Measurements from ENCODE around the gene PLCD4.

Gene PLCD4

DNA sequence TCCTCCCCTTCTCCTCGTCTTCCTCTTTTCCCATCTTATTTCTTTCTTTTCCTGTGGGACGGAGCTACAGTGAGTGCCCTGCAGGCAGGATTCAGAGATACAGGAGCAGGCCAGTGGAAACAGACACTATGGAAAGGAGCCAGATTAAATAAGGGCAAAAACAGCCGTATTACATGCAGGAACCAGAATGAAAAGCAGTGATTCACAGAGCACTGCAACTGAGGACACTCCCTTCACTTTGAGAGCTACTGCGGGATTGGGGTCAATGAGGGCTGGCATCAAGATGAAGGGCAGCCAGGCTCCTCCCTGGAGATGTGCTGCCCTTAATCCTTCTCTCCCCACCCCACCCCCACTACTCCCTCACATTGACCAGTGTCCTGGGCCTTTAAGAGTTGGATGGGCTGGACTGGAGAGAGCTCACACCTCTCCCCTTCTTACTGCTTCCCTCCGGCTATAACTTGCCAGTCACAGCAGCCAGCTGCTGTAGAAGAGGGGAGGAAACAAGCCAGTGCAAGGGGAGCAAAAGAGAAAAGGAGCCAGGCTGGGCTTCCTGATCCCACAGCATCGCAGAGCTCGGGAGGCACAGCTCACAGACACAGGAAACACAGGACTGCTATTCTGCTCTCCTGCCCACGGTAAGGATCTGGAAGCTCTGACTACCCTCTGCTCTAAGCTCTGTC, at the start of gene PLCD4:
PLCD4 (plus strand) TSS at position 464 of the 680 bp plus-strand sequence. CDS start 7,841 bp downstream, outside the sequence.
- DNase-seq = no peak

DNA sequence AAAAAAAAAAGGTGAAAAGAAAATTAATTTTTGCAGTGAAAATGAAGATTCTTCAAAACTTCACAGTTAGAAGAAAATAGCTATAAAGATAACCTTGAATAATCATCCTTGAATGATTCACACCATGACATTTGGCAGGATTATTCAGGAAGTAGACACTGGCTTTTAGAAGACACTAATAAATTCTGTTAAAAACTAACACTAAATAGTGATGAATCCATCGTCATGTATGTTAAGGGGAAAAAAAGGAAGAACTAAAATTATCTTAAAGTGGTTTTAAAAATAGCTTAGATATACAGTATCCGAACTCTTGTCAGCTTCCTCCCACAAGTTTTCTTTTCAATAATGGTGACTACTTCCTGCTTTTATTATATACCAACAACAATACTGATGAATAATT, 49.8 kb upstream of the PLCD4 start:
- no peak for DNase-seq

DNA sequence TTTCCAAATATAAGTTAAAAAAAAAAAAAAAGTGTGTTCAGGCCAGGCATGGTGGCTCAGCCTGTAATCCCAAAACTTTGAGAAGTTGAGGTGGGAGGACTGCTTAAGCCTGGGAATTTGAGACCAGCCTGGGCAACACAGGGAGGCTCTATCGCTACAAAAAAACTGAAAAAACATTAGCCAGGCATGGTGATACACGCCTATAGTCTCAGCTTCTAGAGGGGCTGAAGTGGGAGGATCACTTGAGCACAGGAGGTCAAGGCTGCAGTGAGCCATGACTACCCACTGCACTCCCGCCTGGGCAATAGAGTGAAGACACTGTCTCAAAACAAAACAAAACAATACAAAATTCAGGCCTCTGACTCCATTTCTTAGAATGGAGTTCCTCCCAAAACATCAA, 48.7 kb upstream of the PLCD4 start:
- DNase-seq = no peak

DNA sequence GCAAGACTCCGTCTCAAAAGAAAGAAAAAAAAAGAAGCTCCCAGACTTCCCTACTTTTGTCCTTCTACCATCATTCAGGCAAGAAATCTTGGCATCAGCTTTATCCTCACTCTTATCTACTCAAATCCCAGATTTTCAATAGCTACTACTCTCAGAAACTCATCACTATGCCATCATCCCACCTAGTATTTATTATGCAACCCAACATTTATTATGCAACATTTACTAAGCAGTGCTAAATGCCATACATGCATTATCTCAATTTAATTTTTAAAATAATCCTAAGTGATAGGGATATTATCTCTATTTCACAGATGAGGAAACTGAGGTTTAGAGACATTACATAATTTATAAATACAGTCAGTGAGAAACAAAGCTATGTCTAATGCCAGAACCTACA, 43.6 kb upstream of the PLCD4 start:
- DNase-seq = no peak

DNA sequence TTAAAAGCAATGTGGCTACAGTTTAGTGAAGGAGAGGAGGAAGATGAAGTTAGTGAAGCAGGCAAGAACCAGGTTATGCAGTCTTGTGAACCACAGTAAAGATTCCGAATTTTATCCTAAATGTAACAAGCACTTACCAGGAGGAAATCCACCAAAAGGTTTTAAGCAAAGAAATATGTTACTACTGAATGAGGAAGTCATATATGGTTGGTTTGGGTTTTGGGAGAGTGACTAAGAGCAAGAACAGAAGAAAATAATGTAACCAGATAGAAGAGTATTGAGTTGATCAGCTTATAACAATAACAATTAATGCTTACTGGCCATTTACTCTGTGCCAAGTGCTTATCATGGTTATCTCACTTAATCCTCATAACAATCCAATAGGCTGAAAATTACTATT, 41.4 kb upstream of the PLCD4 start:
- no peak for DNase-seq

DNA sequence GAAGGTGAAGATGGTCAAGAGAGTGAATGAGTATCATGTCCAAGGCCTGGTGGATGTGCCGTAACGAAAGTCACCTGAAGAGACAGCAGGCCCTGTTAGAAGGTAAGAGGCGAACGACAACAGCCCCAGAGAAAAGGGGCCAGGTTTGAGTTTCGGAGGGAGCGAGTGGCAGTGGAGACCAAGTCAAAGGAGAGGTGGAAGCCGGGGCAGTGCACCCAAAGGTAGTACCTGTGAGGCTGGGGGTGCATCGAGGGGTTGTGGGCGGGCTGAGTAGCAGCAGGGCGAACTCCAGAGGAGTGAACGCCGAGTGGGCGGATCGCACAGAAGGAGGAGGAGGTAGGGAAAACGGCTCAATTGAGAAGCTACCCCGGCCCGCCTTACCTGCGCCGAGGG, 39.9 kb upstream of the PLCD4 start:
- peak; percentile 77 for DNase-seq

DNA sequence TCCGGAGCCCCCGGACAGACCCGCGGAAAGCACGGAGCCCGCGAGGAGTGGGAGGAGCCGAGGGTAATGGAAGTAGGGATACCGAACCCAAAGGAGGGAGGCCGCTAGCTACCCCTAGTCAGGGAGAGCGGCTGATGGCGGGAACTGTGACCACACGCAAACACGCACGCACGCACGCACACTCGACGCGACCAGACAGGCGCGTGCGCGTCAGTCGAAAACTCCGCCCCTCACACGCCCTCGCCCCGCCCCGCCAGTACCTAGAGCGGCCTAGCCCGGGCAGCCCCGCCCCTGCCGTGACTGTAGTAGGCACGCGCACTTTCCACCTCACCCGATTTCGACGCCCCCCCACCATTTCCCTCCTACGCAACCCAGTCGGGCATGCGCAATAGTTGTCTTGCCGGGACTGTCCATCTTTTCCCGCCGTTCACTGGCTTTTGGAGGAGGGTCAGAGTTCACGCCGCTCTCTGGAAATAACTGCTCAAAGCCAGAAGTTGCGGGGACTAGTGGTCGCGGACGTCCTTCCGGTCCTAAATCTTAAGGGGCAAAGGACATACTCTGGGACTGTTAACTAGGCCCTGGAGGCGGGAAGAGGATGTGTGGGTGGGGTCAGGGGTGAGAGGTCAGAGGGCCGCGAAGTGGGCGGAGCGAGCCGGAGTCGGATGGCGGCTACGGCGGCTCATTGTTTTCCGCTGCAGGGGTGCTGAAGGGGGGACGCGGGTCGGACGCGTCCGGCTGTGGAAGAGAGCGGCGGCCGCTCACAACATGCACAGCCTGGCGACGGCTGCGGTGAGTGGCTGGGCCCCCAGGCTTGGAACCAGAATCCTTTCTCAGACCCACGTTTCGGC, 39.3 kb upstream of the PLCD4 start, which contains the start of the genes CNOT9 and USP37:
CNOT9 (plus strand) TSS at position 650 of the 848 bp plus-strand sequence; CDS start at position 766, 116 bp downstream.
USP37 (minus strand) TSS at position 162 of the 848 bp plus-strand sequence. CDS start 9,698 bp downstream, outside the sequence.
- peak; percentile 99 for DNase-seq

DNA sequence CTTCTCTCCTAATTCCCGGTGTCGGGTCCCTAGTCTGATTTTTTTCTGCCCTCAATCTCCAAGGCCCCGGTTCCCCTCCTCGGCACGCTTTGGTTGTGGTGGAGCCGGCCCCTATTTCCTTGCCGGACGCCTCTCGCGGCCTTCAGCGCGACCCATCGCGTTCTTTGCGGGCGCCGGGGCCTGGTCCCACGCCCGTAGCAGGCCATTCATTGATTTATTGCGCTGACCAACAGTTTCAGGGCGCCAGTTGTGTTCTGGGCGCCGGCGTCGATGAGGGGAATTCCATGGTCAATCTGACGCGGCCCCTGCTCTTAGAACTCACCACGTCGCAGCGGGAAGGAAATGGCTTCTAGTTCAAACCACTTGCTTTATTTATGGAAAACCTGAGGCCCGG, 38.7 kb upstream of the PLCD4 start:
- DNase-seq = peak; percentile 73

DNA sequence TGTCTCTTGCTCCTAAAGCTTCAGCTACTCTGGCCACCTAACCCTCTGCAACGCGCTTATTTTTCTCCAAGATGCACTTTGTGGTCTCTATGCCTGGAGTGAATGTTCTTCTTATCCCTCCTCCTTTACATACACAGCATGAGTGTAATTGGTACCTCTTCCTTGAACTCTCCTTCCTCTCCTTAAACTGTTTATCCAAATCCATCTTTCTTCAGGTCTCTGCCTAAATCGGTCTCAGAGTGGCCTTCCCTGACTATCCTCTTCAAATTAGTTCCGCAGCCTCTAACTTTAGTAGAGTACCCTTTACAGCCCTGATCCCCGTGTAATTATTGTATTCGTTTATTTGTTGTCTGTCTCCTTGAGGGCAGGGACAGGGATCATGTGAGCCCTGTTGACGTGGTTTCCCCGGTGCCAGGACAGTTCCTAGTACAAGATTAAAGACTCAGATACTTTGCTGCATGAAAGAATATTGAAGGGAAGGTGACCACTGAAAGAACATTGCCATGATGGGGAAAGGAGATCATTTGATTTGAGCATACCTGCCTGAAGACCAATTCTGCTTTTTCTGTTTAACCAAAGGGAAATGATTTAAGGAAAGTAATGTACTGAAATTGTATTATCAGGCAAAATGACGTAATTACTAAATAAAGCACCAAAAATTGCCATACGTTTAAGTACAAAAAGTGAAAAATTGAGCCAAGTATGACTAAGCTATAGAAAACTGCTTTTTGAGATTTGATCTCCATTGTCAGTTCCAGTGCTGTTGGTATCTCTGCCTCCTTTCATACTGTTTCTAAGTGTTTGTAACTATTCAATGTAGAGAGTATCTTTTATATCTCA, 37.8 kb upstream of the PLCD4 start:
- DNase-seq = peak; percentile 15

DNA sequence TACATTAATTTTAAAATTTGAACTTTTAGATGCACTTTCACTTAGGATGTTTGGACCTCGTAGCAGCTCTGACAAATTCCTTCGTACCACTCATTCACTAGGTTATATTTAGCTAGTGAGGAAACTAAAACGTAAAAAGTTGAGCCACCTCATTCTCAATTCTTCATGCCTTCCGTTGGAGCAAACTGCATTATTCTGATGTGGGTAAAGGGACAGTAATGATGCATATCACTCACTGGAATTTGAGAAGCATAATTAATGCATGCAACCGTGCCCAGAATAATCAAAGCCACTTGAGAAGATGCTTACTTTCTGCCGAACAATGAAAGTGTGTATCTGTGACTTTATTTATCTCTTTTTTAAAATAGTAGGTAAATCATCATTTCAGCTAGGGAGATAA, 36.8 kb upstream of the PLCD4 start:
- DNase-seq = no peak

DNA sequence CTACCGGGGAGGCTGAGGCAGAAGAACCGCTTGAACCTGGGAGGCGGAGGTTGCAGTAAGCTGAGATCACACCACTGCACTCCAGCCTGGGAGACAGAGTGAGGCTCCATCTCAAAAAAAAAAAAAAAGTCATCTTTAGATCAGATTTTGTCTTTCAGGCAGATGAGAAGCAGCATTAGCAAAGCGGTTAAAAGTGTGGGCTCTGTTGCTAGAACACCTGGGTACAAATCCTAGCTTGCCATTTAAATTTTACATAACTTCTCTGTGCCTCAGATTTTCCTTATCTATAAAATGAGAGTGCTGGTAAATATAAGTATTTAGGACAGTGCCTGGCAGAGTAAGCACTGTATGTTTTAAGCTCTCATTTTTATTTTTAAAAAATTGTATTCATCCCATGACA, 30.8 kb upstream of the PLCD4 start:
- DNase-seq = no peak

DNA sequence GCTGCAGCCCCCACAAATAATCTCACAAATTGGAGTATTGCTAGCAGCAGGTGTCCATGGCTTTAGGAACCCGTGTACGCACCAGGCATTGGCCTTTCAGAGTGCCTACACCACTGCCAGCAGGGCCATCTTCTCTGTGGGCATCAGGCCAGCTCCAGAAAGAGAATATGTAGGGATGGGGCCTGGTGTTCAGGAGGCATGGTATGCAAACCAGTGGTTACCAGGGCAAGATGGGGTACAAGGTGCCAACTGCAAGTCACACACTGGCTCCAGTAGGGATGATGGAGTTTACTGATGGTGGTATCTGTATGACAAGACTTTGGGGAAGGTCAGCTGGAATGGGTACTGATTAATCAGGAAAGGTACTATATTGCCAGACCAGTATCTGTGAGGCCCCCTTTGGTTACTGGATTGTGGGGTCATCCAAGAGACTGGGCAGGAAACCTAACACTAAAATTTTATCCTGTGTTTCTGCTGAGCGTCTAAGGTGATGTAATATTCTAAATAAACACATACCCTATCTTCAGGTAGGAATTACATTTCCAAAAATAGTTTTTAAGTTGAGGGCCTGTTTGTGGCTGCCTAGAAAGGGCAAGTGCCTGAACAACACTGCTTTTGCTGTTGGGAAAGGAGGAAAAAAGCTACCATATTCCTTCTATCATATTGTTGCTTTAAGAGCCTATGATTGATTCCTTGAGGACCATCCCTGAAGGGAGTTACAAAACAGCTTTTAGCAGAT, 30.0 kb upstream of the PLCD4 start:
- no peak for DNase-seq

DNA sequence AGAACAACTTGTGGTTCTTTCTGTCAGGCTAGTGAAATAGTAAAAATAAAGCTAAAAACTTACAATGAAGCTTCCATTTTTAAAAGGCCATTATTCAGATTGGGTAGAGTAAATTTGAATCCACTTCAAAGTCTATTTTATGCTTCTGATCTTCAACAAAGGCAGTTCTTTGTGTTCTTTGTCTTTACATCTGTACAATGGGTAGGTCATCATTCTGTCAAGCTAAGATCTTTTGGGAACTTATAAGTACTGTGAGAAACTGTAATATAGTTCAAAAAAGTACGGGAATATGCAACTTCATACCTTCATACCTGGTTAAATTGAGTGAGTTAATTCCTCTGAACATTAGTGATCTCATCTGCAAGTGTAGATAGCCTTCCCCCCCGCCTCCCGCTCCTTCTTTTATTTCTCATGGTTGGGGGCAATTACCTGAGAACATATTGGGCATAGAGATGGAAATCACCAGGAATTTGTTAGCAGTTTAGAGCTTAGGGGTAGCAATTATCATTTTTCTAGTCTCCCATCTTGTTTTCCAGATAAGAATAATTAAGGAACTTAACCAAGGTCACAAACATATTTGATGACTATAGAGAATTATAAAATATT, 29.3 kb upstream of the PLCD4 start:
- DNase-seq = no peak

DNA sequence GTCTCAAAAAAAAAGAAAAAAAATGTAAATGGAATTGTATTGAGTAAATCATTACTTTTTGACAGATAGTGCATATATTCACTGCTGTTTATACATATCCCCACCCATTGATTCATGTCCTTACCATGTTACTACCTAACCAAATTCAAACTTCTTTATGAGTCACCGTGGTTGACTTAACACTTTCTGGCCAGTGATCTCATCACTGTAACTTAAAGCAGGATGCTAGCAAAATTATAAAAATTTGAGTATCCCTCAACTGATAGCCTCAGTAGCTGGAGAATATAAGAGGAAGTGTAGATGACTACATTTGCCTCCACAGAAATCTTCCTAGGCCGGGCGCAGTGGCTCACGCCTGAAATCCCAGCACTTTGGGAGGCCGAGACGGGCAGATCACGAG, 25.6 kb upstream of the PLCD4 start:
- DNase-seq = no peak

DNA sequence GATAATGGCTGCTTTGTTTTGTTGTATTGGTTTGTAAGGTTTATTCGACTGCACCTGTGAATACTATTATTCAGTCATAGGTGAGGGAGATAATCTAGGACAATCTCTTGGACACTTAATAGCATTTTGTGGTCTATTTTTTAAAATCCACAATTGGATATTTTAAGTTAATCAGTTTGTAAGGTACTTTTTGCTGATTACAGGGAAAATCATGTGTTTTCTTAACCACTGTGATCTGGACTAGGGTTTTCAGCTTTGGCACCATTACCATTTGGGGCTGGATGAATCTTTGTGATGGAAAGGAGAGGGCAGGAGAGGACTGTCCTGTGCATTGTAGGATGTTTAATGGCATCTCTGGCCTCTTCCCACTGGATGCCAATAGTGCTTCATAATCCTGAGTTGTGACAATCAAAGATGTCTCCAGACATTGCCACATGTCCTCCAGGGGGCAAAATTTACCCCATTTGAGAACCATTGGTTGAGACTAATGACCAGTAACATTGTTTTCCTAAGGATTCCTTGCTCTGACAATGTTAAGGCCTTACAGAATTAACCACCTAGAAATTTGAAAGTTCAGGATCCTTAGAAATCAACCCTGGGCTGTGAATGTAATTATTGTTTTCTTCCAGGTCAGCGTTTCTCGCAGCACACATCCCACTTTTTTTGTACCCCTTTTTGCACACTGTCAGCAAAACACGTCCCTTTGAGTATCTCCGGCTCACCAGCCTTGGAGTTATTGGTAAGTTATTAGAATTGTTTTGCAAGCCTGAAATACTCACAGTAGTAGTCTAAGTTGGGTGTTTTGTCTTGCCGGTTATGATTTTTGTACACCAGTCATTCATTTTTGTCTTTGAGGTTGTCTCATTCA, 23.5 kb upstream of the PLCD4 start:
- DNase-seq = no peak

DNA sequence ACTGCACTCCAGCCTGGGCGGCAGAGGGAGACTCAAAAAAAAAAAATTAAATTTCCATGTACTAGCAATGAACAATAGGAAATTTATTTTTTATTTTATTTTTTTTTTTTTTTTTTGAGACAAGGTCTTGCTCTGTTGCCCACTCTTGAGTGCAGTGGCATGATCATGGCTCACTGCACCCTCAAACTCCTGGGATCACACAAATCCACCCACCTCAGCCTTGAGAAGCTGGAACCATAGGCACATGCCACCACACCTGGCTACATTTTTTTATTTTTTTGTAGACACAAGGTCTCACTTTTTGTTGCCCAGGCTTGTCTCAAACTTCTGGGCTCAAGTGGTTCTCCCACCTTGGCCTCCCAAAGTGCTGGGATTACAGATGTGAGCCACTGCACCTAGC, 22.2 kb upstream of the PLCD4 start:
- no peak for DNase-seq

DNA sequence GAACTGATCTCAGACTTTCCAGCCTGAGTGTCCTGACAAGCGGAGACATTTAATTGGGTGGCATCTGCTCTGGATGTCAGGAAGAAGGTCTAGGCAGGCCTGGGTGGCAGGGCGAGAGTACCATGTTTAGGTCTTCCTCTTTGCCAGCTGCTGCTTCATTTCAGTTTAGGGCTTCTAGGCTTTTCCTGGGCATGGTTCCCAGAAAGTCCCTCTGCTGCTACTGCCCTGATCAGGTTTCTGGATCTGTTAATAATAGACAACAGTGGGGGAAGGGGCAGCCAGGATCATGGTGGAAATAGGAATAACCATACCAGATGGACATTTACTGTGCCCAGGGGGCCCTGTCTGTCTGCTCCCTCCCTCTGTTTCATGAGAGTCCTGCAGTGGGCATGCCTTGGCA, 2.3 kb upstream of the PLCD4 start:
- no peak for DNase-seq

DNA sequence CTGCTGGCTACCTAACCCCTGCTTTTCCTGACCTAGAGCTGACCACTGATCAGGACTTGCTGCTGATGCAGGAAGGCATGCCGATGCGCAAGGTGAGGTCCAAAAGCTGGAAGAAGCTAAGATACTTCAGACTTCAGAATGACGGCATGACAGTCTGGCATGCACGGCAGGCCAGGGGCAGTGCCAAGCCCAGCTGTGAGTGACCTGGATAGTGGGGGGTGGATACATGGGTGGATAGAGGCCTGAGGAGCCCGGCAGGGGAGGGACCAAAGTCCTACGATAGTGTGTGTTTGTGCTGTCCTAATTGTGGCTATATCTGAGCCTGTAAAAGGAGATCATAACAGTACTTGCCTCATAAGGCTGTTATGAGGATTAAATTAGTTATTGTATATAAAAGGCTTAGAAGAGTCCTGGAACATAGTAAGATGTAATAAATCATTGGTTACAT, 8.2 kb downstream of the PLCD4 start:
- DNase-seq = no peak

DNA sequence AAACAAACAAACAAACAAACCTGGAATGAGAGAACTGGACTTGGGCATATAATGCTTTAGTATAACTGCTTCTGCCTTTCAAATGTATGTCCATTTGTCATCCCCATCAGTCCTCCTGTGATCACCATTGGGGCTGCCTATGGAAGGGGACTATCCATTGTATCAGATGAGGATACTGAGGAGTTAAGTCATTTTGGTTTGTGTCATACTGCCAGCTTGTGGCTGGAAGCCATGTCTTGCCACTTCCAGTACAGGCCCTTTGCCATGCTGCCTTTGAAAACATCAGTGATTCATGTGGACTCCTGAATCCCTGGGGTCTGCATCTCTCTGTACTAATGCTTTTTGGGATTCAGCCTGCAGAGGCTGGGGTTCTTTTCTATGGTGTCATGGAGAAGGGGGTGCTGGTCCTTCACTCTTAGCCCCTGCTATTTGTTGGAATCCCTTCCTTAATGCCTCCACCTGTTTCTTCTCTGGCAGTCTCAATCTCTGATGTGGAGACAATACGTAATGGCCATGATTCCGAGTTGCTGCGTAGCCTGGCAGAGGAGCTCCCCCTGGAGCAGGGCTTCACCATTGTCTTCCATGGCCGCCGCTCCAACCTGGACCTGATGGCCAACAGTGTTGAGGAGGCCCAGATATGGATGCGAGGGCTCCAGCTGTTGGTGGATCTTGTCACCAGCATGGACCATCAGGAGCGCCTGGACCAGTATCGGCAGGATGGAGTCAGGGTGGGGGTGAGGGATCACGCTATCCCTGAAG, 10.6 kb downstream of the PLCD4 start:
- no peak for DNase-seq

DNA sequence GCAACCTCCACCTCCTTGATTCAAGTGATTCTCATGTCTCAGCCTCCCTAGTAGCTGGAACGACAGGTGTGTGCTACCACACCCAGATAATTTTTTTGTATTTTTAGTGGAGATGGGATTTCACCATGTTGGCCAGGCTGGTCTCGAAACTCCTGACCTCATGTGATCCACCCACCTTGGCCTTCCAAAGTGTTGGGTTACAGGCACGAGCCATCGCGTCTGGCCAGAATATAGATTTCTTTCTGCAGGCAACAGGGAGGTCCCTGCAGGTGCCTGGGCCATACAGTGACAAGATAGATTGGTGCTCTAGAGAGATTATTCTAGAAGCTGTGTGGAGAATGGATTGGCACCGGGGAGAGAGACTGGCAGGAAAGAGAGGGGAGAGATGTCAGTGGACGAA, 13.3 kb downstream of the PLCD4 start:
- no peak for DNase-seq

Data from CD4-positive, alpha-beta T cell treated with Interferon gamma for 1 hour (primary cell).